CD4-positive, alpha-beta T cell treated with Interleukin-17A for 1 hour (primary cell): ENCODE results near the gene FAM90A1.
"Not testable (repeated sequence)": the region's sequence is repeated elsewhere in the genome, so short reads cannot be mapped to it uniquely, and the experiment has no call there.

Experiments
- DNase-seq: peaks from one replicate; pipeline ENCODE4 v3.0.0-alpha.2; 2020

The FAM90A1 gene

DNA sequence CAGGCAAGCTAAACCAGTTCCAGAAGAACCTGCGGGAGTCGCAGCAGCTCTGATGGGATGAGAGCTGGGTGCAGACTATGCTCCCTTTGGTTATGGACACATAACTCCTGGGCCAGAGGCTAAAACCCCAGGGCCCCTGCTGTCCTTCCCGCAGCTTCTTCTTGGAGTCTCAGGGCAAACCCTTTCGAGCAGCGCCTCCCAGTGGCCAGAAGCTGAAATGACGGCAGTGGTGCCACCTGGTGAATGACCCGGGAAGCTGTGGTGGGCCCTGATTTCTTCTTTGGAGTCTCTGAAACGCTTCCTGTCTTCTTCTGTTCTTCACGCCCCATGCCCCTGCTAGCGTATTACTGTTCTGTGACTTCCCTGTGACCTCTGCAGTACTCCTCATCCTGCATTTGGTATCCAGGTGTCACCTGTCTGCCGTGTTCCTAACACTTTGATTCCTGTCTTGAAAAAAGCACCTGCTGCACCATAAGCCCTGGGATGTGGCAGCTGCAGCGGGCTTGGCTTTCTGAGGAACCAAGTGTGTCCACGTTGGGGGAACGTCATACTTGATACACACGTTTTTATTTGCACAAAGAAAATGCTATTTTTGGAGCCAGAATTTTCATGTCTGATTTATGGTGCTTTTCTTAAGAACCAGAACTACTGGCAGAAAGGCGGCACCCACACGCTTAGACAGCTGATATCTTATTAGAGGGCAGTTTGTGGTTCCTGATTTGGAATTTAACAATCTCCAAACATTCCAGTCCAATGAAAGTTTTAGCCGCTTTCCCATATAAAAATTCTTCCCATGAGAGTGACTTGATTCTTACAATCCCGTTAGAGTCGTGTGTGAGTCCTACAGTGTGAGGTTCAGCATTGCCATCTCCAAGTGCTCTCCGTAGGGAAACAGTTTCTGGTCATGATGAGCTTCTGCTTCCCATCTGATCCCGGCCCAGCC is 4.5 kb upstream of the FAM90A1 start:
- peak; percentile 76 for DNase-seq

DNA sequence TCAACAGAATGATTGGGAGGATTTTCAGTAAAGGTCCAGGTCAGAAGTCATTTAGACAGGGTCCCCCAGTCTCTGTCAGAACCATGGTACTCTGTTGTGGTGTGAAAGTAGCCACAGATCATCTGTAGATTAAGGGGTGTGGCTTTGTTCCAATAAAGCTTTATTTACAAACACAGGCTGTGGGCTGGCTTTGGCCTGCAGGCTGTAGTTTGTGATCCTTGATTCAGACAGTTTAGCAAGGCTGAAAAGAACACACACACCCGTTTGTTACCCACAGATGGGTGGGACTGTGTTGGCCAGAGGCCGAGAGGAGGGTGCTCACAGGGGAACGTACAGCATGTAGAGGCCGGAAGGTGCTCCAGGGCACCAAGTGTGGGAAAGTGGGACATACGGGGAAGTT is 3.6 kb upstream of the FAM90A1 start:
- not testable (repeated sequence) for DNase-seq

DNA sequence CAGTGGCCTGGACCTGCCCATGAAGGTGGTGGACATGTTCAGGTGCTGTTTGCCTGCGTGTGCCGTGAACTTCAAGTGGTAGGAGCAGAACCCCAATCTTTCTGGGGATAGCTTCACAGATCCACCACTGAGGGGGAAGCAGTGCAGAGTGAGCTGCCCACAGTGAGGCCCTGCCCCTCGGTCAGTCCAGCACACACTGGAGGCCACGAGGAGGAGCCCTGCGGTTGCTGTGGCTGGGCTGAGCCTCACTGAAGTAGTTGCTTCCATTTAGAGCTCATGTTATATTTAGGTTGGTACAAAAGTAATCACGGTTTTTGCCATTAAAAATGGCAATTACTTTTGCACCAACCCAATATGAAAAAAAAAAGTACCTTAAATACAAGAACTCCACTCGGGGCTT is 2.1 kb upstream of the FAM90A1 start:
- DNase-seq: not testable (repeated sequence)

DNA sequence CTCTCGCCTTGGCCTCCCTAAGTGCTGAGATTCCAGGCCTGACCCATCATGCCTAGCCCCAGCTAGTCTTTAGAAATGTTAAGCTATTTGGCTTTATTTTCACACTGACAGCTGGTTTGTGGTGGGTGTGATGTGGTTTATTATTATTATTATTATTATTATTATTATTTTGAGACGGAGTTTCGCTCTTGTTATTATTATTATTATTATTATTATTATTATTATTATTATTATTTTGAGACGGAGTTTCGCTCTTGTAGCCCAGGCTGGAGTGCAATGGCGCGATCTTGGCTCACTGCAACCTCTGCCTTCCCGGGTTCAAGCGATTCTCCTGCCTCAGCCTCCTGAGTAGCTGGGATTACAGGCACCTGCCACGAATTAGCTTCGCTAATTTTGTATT is 1.2 kb upstream of the FAM90A1 start:
- DNase-seq: not testable (repeated sequence)

DNA sequence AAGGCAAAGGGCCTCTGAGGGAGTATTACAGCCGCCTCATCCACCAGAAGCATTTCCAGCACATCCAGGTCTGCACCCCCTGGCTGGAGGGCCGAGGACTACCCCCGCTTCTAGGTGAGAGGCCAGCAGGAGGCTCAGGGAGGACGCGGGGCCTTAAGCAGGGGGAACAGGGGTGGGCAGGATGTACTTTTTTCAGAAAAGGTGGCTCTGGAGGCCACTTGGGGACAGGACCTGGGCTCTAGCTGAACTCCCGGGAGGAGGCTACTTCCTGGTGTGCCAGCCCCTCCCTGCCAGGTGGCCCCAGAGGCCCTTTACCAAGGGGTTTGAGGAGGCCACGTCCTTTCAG is 287 bp upstream of the FAM90A1 start:
- DNase-seq: not testable (repeated sequence)

DNA sequence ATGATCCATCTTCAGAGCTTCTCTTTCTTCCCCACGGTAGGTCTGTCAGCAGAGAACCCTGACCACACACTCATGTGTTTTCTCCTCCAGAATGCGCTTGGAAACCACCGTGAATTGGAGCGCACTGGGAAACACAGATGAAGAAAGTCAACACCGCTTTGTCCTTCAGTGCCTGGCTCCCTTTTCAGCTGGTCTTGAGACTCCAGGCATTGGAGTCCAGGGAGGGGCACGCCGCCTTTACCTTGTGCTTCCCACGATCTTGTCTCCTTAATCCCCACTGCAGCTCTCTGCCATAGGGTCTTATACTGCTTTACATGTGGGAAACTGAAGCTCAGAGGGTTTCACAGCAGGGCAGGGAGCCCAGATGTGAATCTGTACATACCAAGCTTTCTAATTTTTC is 1.1 kb downstream of the FAM90A1 start:
- DNase-seq: no peak

DNA sequence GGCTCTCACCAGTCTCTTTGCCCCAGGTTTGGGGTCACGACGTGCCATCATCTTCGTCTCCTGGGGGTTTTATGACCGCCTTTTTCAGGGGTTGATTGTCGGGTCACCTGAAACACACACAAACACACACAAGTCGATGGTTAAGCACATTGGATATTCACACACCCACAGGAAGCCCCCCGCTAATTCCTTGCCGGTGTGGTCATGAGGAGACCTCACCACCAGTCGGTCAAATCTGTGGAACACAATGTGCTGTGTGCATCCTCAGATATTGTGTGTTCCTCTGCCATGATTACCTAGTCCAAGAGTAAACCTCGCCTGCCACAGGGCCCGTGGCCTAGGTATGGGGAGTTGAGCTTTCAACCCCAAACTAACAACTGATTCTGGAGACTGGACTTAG is 2.6 kb downstream of the FAM90A1 start:
- not testable (repeated sequence) for DNase-seq

DNA sequence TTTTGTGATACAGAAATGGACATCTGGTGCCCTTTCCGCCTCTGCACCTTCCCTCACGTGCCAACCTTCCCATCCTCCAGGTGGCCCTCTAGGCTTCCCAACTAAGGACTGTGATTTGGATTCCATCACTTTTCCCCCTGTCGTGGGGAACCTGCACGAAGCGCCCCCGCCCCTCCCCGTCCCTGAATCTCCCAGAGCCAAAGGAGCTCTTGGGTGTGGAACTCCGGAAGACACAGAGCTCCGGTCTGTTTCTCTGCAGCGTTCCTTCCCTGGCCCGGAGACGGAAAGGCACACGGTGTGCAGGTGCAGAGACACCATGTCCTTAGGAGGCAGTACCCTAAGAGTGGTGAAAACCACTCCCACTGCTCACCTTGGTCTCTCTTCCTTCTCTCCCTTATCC is 3.8 kb downstream of the FAM90A1 start:
- DNase-seq: not testable (repeated sequence)

DNA sequence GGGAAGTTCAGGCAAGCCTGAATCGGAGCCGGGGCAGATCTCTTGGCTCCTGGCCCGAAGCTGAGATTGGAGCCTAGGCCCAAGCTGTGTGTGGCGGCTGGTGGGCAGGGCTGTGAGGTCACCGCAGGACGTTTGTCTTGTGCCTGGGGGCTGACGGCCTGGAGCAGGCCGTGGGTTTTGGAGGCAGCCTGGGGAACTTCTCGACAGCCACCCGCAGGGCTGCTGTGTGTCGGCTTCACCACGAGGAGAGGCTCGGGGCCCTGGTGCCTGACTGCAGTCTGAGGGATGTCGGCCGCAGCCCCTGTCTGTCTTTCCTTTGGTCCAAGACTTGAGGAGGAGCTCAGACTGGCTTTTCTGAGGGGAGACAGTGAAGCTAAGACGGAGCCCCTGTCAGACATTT is 5.1 kb downstream of the FAM90A1 start:
- DNase-seq: not testable (repeated sequence)

DNA sequence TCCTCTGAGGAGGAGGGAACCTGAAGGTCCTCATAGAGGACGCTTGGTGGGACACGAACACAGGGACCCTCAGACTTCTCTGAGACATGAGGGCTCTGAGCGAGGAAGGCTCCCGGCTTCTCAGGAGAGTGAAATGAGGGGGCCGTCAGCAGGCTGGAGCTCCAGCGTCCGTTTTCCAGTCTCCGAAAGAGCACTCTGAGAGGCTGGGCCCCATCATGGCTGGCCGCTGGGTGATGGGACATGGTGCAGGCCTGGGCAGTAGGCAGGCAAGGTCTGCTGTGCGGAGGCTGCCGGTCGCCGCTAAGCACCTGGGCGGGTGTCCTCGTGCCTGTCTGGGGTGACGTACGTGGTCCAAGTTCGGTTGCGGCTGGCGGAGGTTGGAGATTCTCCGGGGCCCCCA is 5.6 kb downstream of the FAM90A1 start:
- not testable (repeated sequence) for DNase-seq

DNA sequence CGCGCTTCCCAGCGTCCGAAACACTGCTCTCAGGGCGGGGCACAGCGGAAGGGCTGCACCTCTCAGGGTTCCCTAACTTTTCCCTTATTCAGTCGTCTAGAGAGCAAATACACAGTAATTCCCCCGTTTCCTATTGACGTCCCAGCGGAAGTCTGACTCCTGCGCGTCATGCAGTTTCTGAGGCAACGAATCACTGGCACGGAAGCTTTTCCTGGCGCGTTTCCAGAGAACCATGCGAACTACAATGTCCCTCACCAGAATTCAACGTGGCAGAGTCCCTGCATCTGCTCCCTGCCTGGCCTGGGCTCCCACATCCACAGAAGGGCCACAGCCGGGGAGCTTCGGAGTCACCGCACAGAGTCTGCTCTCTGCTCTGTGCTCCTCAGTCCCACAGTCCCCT is 6.0 kb downstream of the FAM90A1 start:
- DNase-seq: not testable (repeated sequence)

DNA sequence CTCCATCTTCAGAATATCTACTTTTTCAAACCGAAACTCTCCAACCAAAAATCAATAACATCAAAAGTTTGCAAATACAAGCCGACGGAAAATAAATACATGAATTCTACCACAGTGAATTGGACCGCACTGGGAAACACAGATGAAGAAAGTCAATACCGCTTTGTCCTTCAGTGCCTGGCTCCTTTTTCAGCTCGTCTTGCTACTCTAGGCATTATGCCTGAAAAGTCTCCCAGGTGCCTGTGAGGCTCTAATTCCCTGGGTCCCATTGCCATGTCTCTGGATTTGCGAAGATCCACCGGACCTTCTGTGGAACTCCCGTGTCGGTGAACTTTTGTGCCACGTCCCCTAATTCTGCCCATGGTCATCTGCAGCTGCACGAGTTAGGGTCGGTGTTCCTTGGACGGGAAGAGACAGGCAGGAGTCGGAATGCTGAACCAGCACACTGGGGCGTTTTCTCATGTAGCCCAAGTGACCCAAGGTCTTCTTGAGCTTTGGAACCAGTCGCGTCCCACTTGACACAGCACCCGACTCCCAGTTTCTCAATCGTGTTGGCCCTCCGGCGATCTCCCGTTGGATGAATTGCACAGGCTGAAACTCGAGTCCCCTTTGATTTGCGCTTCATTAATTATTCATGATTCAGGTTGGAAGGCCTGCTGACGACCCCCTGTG is 8.6 kb downstream of the FAM90A1 start:
- DNase-seq: not testable (repeated sequence)

DNA sequence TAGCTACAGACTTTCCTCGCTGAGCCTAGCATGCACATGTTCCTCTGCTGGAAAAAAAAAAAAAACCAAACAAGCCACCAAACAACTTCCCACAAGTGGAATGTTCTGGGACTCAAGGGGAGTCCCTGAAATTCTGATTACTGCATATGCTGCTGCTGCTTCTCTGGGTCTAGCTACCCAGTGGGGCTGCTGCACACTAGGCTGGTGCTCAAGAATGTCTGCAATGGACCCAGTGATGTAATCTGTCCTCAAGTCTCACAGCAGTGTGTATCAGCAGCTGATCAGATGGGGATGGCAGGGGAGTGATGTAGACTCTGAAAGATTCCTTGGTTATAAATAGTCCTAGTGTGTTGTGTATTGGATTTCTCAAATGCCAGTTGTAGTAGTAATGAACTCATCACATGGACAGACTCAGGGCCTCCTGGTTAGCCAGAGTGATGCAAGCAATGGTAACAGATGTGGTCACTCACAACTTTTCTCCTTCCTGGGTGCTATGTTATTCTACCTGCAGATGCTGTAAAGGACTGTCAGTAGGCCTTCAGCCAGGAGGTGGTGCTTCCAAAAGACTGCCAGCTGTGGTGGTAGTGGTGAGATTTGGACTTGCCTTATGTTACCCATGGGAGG is 29.6 kb downstream of the FAM90A1 start:
- not testable (repeated sequence) for DNase-seq

DNA sequence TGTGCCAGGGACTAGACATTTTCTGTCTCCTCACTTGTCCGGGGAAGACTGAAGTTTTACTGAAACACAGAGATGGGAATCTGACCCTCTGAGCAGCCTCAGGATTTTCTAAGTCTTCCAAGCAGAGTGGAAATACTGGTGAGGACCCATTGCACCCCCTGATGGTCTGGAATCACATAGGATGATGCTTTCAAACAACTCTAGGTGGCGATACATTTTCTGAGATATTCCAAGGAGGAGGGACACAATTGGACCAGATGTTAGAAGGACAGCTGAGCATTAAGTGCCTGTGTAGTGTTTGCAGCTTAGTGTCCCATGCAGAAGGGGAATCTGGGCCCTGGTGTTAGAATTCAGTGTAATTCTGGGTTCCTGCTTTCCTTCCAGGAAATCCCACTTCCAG is 39.3 kb downstream of the FAM90A1 start:
- DNase-seq: not testable (repeated sequence)

DNA sequence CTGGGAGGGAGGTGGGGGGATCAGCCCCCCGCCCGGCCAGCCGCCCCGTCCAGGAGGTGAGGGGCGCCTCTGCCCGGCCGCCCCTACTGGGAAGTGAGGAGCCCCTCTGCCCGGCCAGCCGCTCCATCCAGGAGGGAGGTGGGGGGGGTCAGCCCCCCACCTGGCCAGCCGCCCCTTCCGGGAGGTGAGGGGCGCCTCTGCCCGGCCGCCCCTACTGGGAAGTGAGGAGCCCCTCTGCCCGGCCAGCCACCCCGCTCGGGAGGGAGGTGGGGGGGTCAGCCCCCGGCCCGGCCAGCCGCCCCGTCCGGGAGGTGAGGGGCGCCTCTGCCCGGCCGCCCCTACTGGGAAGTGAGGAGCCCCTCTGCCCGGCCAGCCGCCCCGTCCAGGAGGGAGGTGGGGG is 43.2 kb downstream of the FAM90A1 start:
- not testable (repeated sequence) for DNase-seq

DNA sequence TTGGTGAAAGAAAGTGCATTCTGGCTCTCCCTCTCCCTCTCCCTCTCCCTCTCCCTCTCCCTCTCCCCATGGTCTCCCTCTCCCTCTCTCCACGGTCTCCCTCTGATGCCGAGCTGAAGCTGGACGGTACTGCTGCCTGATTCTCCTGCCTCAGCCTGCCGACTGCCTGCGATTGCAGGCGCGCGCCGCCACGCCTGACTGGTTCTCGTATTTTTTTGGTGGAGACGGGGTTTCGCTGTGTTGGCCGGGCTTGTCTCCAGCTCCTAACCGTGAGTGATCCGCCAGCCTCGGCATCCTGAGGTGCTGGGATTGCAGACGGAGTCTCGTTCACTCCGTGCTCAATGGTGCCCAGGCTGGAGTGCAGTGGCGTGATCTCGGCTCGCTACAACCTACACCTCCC is 44.1 kb downstream of the FAM90A1 start:
- not testable (repeated sequence) for DNase-seq

DNA sequence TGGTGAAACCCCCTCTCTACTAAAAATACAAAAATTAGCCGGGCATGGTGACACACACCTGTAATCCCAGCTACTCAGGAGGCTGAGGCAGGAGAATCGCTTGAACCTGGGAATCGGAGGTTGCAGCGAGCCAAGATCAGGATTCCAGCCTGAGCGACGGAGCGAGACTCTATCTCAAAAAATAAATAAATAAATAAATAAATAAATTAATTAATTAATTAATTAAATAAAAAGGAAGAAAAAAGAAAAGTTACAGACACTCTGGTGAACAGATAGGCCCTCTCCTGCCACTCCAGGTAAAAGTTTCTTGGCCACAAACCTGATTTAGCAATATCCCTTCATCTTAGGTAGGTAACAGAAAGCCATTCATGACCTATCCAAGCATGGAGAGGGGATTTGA is 44.5 kb downstream of the FAM90A1 start:
- DNase-seq: not testable (repeated sequence)

DNA sequence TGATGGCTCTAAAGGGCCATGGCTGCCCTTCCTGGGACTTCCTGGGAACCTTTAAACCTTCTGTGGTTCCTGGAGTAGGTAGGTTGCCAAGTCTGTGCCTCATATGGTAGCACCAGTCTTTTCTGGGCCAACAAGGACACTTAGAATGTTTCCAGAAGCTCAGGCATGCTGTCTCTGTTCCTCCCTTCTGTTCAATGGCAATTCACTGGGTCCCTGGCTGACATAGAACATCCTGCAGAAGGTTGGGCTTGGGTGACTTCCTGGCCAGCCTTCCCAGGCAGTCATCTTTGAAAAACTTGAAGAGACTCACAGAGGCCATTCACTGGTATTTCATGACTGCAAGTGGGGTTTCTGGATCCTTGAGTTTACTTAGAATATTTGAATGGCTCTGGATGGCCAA is 46.1 kb downstream of the FAM90A1 start:
- DNase-seq: not testable (repeated sequence)

DNA sequence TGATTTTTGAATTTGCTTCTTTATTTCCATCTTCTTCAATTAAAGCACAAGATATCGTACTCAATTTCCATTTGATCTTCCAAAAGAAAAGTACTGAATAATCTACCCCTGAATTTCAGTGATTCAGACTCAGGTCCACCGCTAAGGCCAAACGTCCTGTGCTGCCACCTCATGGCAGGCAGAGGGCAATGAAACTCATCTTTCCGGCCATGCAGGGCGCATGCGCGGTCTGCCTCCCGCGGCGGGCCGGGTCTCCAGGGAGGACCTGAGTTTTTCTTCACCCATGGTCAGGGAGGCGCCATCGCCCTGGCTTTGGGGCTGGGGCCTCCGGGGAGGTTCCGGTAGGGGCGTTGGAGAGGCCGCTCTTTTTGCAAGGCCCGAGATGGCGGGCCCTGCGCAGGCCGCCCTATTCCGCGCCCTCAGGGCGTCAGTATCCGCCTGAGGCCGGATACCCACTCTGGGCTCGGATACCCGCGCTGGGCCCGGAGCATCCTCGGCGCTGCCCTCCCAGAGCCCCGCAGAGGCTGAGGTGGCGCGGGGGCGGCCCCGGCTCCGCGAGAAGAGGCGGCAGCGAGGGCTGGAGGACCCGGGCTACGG is 47.3 kb downstream of the FAM90A1 start:
- peak; percentile 89 for DNase-seq

DNA sequence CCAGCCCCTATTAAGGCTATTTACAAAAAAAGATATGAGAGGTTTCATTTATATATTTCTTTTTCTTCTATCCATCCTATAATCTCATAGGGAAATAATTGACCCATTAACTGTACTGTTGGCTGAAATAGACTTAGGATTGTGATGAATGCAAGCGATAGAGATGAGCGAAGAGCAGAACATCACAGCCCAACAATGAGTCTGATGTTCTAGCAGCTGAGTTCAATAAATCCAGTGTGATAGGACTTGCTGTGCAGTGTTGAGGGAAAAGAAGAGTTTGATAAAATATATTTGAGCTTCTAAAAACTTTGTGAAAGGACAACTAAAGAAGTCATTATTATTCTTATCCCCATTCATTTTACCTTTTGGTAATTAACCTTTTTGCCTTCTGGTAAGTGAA is 54.5 kb downstream of the FAM90A1 start:
- DNase-seq: not testable (repeated sequence)
